A172 (cell line): Measurements from ENCODE around the gene GDPD3. TPM values are rescaled to one million over a fixed set of nuclear protein-coding genes. Genes with fewer than 3 reads are reported as not detected.
"Not testable (repeated sequence)": the region's sequence is repeated elsewhere in the genome, so short reads cannot be mapped to it uniquely, and the experiment has no call there.

Experiments used
- DNase-seq: peaks from one replicate; pipeline ENCODE4 v3.0.0-alpha.2; 2015; ENCODE audit warnings: low spot score
- total RNA-seq: library from RNA; depleted of rRNA; stranded (reverse); fragments of >200 nt; shearing (Covaris generic); gene quantifications from 2 replicates; pipeline ENCODE4 v1.2.3, GENCODE V29; 2014

GDPD3 gene
- total RNA-seq, 1 experiment from 2014 or later: 2.8 TPM

DNA sequence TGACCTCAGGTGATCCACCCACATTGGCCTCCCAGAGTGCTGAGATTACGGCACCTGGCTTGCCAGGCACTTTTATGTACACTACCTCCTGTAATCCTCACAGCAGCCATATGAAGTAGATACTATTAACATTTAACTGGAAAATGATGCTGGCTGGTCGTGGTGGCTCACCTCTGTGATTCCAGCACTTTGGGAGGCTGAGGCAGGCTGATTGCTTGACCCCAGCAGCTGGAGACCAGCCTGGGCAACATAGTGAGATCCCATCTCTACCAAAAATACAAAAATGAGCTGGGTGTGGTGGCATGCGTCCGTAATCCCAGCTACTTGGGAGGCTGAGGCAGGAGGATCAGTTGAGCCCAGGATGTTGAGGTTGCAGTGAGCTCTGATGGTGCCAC is 11.6 kb upstream of the GDPD3 start:
- no peak for DNase-seq

DNA sequence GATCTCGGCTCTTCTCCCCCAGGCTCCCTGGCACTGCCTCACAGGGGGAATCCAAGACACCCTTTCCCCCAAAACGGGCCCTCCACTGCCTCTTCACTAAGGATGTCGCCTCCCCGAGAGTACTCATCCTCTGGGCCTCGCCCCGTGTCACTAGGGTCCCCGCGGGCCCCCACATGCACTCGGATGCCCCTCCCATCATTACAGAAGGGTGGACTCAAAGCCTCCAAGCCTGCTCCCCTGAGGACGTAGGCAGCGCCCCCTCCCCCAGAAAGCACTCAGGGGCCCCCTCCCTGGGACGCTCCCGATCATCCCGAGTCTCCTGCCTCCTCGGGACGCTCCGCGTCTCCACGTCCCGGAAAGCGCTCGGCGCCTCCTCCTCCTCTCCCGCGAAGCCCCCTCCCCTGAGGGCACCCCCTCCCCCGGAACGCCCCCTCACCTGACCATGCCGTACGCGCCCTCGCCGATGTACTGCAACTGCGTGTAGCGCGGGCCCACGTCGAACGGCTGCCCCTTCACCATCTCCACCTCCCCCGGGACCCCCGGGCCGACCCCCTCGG is 9.3 kb upstream of the GDPD3 start:
- no peak for DNase-seq

DNA sequence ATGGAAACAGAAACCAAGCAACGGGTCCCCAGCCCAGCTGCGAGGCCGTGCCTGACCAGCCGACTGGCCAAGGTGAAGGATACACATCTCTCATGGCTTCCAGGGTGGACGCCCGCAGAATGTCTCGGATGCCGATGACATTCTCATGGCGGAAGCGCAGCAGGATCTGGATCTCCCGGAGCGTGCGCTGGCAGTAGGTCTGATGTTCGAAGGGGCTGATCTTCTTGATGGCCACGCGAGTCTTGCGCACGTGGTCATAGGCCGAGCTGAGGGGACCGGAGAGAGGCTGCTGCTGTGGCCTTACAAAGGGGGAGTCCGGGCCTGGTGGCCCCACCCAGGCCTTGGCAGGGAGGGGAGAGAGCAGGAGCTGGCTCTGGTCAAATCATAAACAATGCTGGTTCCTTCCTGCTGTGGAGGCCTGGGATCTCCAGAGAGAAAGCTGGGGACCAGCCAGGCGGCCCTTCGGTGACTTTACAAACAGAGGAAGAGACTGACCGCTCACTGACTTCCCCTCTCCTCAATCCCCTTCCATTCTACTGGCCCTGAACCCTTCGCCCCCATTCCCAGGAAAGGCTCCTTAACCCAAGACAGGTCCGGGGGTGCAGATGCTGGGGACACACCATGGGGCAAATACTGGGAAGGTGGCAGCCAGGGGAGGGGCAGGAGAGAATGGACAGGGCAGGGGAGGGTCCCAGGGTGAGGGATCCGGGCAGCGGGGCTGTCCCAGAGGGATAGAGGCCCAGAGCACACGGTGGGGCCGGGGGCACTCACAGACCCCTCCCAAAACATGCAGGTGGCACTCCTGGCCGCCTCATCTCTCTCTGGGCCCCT is 8.6 kb upstream of the GDPD3 start:
- DNase-seq: no peak

DNA sequence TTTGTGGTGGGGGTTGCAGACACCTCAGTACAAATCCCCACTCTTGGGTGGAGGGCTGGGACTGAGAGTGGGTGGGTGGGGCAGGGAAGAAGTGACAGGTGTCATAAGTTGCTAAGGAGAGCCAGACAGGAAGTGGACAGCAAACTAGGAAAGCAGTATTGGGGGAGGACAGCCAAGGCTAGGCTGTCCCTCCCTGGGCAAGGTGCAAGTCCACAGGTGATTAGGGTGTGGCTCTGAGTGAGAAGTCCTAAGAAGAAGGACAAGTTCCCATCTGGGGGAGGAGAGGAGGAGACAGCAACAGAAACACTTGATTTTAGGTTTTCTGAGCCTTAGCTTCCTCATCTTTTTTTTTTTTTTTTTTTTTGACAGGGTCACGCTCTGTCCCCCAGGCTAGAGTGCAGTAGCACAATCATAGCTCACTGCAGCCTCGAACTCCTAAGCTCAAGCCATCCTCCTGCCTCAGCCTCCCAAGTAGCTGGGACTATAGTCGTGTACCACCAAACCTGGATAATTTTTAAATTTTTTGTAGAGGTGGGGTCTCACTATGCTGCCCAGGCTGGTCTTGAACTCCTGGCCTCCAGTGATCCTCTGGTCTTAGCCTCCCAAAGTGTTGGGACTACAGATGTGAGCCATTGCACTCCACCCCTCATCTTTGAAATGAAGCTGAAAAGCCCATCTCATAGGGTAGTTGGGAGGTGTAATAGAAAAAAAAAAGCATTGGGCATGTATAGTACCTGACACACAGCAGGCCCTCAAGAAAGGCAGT is 7.2 kb upstream of the GDPD3 start:
- no peak for DNase-seq

DNA sequence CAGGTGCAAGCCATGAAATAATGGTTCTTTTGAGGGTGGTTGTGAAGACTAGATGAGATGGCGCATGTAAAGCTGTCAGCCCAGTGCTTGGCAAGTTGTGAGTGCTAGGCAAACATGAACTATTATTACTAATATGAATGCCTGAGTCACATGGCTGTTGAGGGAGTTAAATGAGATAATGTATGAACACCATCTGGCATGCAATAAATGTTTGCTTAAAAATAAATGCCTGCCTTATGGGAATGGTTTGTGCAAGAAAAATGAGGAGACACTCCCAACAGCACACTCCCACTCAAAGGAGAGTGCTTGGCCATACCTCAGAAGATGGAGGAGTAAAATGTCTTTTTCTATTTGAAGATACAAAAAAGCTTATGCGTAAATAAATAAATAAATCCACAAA is 6.1 kb upstream of the GDPD3 start:
- DNase-seq: no peak

DNA sequence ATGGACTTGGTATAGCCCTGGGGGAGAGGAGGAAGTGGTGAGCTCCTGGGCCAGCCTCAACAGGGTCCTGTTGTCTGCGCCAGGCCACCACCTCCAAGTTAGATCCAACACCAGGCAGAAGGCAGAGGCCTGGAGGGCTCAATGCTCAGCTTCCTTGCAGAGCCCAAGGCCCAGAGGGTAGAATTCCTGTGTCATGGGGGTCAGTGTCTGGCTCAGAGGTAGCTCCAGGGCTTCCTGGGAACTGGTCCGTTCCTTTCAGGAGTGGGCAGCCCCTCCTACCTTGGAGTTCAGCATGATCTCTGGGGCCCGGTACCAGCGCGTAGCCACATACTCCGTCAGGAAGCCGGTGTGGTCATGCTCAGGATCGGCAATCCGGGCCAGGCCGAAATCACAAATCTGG is 4.4 kb upstream of the GDPD3 start:
- DNase-seq: no peak

DNA sequence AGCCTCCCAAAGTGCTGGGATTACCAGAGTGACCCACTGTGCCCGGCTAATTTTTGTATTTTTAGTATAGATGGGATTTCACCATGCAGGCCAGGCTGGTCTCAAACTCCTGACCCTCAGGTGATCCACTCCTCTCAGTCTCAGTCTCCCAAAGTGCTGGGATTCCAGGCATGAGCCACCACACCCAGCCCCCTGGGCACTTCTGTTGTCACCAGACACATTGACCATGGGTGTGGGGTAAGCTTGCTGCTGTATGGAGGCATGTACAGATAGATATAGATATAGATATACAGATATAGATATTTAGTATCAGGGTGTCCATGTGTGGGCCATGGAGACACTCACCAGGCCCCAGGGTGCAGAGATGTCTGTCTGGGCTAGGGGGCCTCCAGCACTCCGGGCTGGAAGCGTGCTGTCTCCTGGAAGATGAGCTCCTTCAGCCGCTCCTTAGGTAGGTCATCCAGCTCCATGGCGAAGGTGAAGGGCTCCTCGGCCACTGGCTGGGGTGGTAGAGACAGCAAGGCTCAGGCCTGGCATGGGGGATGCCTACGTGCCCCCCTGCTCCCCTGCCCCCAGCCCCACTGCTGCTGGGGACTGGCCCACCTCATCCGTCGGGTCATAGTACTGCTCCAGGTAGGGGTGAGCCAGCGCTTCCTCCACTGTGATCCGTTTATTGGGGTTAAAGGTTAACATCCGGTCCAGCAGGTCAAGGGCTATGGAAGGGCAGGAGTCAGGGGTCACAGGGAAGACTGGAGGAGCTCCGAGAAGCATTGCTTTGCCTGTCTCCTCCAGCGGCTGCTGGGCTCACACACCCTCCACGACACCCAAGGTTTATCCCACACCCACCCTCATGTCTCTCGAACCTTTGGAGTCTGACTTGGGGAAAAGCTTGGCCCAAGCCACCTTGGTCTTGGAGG is 3.2 kb upstream of the GDPD3 start:
- DNase-seq: no peak

DNA sequence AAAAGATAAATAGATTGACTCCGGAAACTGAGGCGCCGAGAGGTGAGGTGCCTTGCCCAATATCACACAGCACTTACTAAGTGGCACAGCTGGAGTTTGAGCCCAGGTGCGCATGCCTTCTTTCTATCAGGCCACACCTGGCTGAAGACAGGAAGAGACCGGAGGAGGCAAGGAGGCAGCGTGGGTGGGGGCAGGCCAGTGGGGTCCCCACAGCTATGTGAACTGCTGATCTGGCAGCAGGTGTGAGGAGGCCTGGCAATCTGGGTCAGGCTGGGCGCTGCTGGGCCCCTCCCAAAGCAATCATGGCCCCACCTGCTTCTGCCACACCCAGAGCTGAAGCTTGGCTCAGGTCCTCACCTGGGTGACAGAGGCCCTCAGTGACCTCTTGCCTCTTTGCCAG is 1.9 kb upstream of the GDPD3 start:
- no peak for DNase-seq

DNA sequence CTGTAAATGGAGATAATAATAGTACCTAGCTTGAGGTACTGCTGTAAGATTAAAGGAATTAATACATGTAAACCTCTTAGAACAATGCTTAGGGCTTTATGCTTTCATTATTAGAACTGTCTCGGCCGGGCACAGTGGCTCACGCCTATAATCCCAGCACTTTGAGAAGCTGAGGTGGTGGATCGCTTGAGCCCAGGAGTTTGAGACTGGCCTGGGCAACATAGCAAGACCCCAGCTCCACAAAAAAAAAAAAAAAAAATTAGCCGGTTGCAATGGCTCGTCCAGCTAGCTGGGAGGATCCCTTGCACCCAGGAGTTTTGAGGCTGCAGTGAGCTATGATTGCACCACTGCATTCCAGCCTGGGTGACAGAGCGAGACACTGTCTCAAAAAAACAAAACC is 1.5 kb upstream of the GDPD3 start:
- not testable (repeated sequence) for DNase-seq

DNA sequence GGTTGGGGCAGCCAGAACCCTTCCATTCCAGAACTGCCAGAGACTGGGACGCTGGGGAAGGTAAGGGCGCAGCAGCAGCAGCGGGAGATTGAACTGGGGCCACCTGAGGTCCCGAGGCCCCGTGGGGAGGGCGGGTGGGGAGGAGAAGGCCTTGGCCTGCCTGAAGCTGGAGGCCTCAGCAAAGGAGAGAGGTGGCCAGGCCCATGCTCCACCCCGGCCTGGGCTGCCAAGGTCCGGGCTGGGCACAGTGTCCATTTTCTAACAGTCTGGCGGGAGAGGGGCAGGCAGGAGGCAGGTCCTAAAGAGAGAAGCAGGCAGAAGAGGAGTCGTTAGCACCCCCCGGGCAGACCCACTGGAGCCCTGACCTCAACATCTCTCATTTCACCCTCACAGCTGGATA is 1.1 kb upstream of the GDPD3 start:
- DNase-seq: no peak

DNA sequence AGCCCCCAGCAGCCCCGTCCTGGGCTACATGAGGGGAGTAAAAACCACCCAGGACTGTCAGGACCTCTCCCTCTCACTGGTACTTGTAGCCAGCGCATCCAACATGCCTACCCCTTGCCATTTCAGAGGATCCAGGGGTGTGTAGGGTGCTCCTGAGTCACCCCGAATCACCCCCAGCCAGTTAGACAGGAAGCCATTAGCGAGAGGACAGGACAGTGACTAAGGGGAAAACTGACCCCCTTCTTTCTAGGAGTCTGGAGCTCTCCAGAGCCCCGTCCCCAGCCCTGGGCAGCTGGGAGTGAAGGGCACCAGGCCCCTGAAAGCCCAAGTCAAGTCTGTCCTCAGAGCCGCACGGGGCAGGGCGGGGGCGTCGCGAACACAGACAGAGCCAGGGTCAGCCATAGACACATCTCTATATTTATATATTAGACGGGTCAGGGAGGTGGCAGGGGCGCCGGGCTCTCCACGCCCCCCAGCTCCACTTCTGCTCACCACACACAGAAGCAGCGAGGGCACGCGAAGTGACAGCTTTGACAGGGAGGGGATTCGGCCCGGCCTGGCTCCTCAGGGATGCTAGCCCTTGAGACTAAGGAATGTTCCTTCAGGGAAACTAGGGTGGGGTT is 485 bp upstream of the GDPD3 start:
- DNase-seq: peak; percentile 60

DNA sequence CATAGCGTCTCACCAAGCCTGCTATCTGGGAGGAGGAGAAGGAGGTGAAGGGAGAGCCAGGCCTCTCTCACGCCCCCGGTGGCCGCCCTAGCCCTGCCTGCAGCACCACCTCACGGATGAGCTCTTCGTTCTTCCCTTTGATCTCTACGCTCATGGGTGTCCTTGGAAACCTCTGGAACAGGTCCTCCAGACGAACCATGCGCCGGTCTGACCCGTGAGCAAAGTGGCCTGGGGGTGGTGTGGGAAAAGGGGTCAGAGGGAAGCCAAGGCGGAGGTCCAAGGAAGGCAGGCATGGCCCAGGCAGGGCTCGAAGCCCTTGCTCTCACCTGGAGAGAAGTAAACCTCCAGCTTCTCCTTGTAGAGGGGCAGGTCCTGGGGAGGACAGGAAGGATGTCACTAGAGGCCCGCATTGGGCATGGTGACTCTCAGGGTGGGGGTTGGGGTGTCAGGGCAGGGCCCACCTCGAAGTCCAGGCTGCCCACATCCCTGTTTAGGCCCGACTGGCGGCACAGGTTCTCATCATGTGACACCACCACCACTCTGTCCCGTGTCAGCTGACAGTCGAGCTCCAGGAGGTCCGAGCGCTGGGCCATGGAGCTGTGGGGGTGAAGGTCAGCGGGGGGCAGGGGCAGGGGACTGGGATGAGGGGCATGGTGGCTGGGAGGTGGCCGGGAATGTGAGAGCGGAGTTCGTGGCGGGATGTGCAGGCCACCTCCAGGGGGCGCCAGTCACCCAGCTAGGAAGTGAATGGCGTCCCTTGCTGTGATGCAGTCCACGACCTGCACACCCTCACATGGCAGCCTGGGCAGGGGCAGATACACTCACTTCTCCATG is 923 bp downstream of the GDPD3 start:
- DNase-seq: peak; percentile 53

DNA sequence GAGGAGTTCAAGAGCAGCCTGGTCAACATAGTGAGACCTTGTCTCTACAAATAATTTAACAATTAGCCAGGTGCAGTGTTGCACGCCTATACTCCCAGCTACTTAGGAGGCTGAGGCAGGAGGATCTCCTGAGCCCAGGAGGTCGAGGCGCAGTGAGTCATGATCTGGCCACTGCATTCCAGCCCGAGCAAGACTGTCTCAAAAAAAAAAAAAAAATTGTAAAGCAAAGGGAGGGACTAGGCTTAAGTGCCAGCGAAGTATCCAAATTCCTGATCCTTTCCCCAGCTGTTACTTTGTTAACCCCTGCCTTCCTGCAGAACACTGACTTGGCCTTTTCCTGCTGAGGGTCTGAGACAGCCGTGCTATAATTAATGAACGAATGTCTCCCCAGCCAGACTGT is 2.7 kb downstream of the GDPD3 start:
- DNase-seq: peak; percentile 45

DNA sequence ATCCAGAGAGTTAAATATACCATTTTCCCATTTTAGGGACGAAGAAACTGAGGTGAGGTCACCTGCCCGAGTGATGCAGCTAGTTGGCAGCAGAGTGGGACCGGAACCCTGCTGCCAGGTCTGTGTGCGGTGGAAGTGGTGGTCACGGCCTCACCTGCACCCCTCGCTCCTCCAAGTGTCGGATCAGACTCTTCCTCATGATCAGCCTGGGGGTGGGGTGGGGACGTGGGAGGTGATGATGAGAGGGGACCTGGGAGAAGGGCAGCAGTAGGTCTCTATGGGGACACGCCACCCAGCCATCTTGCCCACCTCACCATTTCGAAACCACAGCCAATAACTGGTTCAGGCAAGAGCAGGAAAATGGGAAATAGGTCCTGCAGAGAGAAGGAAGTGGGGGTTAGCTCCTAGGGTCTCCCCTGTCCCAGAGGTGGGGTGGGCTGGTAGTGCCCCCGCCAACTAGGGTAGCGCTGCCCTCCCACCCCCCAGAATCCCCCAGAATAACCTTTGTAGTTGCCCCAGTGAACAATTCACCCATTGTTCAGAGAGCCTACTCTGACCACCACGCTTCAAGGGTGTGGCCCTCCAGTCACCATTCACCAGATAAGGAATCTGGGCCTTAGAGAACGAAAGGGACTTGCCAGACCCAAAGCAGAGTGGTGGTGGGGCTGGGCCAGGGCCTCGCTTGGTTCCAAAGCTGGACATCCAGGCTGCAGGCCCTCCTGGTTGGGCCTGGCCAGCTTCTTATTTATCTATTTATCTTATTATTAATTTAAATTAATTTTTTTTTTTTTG is 5.1 kb downstream of the GDPD3 start:
- DNase-seq: no peak

DNA sequence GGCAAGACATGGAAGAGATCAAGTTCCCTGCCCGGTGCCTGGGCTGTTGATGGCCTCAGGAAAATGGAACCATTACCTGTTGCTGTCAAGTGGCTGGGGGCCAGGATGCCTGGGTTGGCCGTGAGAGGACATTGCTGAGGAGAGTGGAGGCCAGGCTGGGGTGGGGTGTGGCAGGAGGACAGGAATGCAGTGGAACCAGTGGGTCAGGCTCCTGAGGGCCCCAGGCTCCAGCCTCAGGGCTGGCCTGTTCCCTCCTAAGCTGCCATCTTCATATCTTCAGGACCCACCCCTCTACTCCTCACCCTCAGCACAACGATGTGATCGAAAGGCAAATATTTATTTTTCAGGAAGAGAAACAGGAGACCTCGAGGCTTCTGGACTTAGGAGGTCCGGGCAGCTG is 8.8 kb downstream of the GDPD3 start:
- no peak for DNase-seq

DNA sequence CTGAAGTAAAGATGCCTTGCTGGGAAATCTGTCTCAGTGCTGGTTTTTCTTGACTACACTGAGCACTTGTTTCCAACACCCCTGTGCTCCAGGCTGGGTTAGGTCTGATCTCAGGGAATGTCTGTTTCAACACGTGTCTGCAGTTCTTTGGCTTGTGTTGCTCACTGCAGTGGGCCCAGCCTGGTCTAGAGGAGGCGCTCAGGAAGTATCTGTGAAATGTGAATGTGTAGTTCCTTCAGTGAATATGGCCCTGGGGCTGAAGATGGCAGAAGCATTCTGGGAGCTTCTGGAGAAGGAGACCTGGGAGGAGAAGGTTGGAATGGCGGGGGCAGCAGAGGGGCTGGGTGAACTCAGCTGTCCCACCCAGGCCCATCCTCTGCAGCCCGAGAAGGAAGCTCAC is 9.2 kb downstream of the GDPD3 start:
- DNase-seq: no peak

DNA sequence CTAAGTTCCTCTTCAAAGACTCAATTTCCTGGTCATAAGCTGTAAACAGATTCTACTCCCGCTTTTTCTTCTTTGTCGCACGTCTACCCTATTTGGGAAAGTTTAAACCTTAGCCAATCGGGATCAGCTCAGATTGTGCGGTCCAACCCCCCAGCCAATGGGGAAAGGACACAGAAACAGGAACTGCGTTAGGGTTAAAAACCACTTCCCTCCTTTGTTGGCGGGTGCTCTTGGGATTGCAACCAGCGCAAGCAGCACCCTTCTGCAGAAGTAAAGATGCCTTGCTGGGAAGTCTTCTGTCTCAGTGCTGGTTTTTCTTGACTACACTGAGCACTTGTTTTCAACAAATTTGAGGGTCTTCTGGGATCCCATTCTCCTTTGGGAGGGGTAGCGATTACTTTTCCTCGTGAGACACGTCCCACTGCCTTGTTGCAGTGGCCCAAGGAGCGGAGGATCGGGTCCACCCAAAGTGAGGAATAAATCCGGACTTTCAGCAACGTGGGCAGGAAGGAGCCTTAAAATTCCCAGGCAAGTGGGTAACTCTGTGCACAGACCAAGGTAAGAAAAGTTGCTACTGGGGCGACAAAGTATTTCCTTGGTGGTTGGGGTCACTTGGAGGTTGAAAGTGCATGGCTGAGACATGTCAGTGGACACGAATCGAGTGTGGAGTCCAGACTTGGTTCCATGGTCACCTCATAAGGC is 16.3 kb downstream of the GDPD3 start:
- no peak for DNase-seq

DNA sequence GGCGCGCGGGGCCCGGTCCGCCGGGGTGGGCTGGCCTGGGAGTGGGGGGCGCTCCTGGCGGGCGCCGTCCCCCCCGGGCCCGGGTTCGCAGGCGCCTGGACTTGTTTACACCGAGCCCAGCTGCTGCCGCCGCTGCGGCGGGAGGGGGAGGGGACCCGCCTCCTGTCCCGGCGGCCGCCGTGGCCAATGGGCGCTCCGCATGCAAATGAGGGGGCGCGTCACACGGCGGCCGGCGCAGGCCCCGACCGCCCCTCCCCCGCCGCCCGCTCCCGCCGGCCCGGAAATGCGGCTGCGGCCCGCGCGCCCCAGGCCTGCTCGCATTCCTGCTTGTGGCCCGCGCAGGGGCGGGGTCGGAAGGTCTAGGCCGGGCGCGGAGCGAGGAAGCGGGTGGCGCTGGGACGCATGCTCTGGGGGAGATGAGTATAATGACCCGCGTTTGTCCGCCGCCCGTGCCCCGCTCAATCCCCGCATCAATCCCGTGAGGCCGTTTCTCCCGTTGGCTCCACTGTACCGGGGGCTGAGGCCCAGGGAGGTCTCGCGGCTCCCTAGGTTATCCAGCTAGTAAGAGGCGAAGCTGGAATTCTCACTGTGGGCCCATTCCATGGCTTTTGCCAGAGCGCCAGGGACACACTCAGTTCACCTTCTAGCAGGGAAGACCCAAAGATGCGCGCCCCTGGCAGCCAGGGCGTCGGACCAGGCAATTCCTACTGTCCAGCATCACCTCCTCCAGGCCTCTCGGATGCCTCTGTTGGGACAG is 17.1 kb downstream of the GDPD3 start, which contains the start of gene YPEL3:
YPEL3 (minus strand) TSS at position 109 of the 757 bp plus-strand sequence. CDS start 731 bp downstream, outside the sequence.
- DNase-seq: peak; percentile 49
